SK-N-SH treated with all-trans-retinoic acid at 6 μM for 48 hours (cell line): ENCODE data around the gene ADARB2.

ENCODE experiments used
- ATAC-seq: fragments of 200-7000 bp; cut with Tn5 transposase; 3 replicates; pipeline ENCODE4 v1.9.1; 2020; ENCODE audit warnings: mild to moderate bottlenecking, moderate library complexity
- ARNTL ChIP-seq: fragments of 450-650 bp; formaldehyde crosslinking; IDR thresholded peaks from 2 replicates; pipeline ENCODE4 v1.5.0; 2020; ENCODE audit warnings: low read depth, mild to moderate bottlenecking, moderate library complexity, borderline replicate concordance
- BACH2 ChIP-seq: fragments of 250-450 bp; sonication (Bioruptor Pico); IDR thresholded peaks from 2 replicates; pipeline ENCODE4 v1.9.0; 2021; ENCODE audit warnings: mild to moderate bottlenecking, borderline replicate concordance
- CREB5 ChIP-seq: fragments of 250-450 bp; sonication (Bioruptor Pico); IDR thresholded peaks from 2 replicates; pipeline ENCODE4 v1.5.1; 2020; ENCODE audit warnings: low read depth, mild to moderate bottlenecking, moderate library complexity
- CSDC2 ChIP-seq: fragments of 250-450 bp; sonication (Bioruptor Pico); IDR thresholded peaks from 2 replicates; pipeline ENCODE4 v1.5.0; 2020; ENCODE audit warnings: mild to moderate bottlenecking, moderate library complexity
- CSRNP3 ChIP-seq: fragments of 250-450 bp; sonication (Bioruptor Pico); IDR thresholded peaks from 2 replicates; pipeline ENCODE4 v1.5.1; 2021; ENCODE audit warnings: mild to moderate bottlenecking, moderate library complexity
- ESRRG ChIP-seq: fragments of 250-450 bp; sonication (Bioruptor Pico); IDR thresholded peaks from 2 replicates; pipeline ENCODE4 v1.6.1; 2021; ENCODE audit warnings: mild to moderate bottlenecking
- GLIS3 ChIP-seq: fragments of 250-450 bp; sonication (Bioruptor Pico); IDR thresholded peaks from 2 replicates; pipeline ENCODE4 v1.5.0; 2020; ENCODE audit warnings: mild to moderate bottlenecking, moderate library complexity
- ISL1 ChIP-seq: fragments of 250-450 bp; sonication (Bioruptor Pico); IDR thresholded peaks from 2 replicates; pipeline ENCODE4 v2.1.2; 2022; ENCODE audit warnings: mild to moderate bottlenecking, moderate library complexity
- OSR1 ChIP-seq: fragments of 250-450 bp; sonication (Bioruptor Pico); IDR thresholded peaks from 2 replicates; pipeline ENCODE4 v1.8.0; 2022; ENCODE audit warnings: moderate library complexity, mild to moderate bottlenecking, inconsistent platforms
- PATZ1 ChIP-seq: fragments of 250-450 bp; sonication (Bioruptor Pico); IDR thresholded peaks from 2 replicates; pipeline ENCODE4 v1.8.0; 2020; ENCODE audit warnings: mild to moderate bottlenecking, moderate library complexity, borderline replicate concordance
- POU6F1 ChIP-seq: fragments of 250-450 bp; sonication (Bioruptor Pico); IDR thresholded peaks from 2 replicates; pipeline ENCODE4 v1.8.0; 2021; ENCODE audit warnings: low read depth, mild to moderate bottlenecking, moderate library complexity, borderline replicate concordance
- PPARA ChIP-seq: fragments of 250-450 bp; sonication (Bioruptor Pico); IDR thresholded peaks from 2 replicates; pipeline ENCODE4 v1.5.0; 2020; ENCODE audit warnings: mild to moderate bottlenecking, borderline replicate concordance
- RARB ChIP-seq: fragments of 250-450 bp; sonication (Bioruptor Pico); IDR thresholded peaks from 2 replicates; pipeline ENCODE4 v1.8.0; 2021; ENCODE audit warnings: mild to moderate bottlenecking, moderate library complexity
- TCF4 ChIP-seq: fragments of 250-450 bp; sonication (Bioruptor Pico); IDR thresholded peaks from 2 replicates; pipeline ENCODE4 v1.8.0; 2021; ENCODE audit warnings: mild to moderate bottlenecking, moderate library complexity, borderline replicate concordance
- TOX ChIP-seq: fragments of 250-450 bp; sonication (Bioruptor Pico); IDR thresholded peaks from 2 replicates; pipeline ENCODE4 v1.8.0; 2021; ENCODE audit warnings: mild to moderate bottlenecking, moderate library complexity, borderline replicate concordance
- TSHZ2 ChIP-seq: fragments of 250-450 bp; sonication (Bioruptor Pico); IDR thresholded peaks from 2 replicates; pipeline ENCODE4 v1.5.0; 2020; ENCODE audit warnings: mild to moderate bottlenecking, moderate library complexity
- ZC3H10 ChIP-seq: fragments of 250-450 bp; sonication (Bioruptor Pico); IDR thresholded peaks from 2 replicates; pipeline ENCODE4 v1.5.1; 2021; ENCODE audit warnings: mild to moderate bottlenecking, moderate library complexity
- ZFP3 ChIP-seq: fragments of 250-450 bp; sonication (Bioruptor Pico); IDR thresholded peaks from 2 replicates; pipeline ENCODE4 v1.5.0; 2020; ENCODE audit warnings: mild to moderate bottlenecking, moderate library complexity
- ZFP30 ChIP-seq: fragments of 450-650 bp; formaldehyde crosslinking; IDR thresholded peaks from 2 replicates; pipeline ENCODE4 v1.5.0; 2022; ENCODE audit warnings: mild to moderate bottlenecking, moderate library complexity
- ZNF70 ChIP-seq: fragments of 450-650 bp; formaldehyde crosslinking; IDR thresholded peaks from 2 replicates; pipeline ENCODE4 v1.5.0; 2020; ENCODE audit warnings: mild to moderate bottlenecking, moderate library complexity
- ZNF8 ChIP-seq: fragments of 450-650 bp; formaldehyde crosslinking; IDR thresholded peaks from 2 replicates; pipeline ENCODE4 v1.5.0; 2020; ENCODE audit warnings: mild to moderate bottlenecking, moderate library complexity

Gene ADARB2

GRCh38 chr10:1778375-1778969 is 41.1 kb upstream of the ADARB2 start:
- TF ChIP-seq ESRRG (CRISPR knock-in tag), result no peak
- TF ChIP-seq ISL1 (CRISPR knock-in tag), result no peak
- no peak for TF ChIP-seq PPARA (CRISPR knock-in tag)
- no peak for TF ChIP-seq POU6F1 (CRISPR knock-in tag)
- TF ChIP-seq CSDC2 (CRISPR knock-in tag), result no peak
- TF ChIP-seq GLIS3 (CRISPR knock-in tag), result no peak
- no peak for TF ChIP-seq ZC3H10 (CRISPR knock-in tag)
- no peak for TF ChIP-seq TSHZ2 (CRISPR knock-in tag)
- TF ChIP-seq PATZ1, result no peak
- no peak for TF ChIP-seq ZNF8 (CRISPR knock-in tag)
- TF ChIP-seq BACH2 (CRISPR knock-in tag), result no peak
- TF ChIP-seq RARB, result no peak
- TF ChIP-seq OSR1 (CRISPR knock-in tag), result no peak
- no peak for TF ChIP-seq ZFP3 (CRISPR knock-in tag)
- TF ChIP-seq CREB5 (CRISPR knock-in tag), result no peak
- no peak for TF ChIP-seq ZFP30 (CRISPR knock-in tag)
- no peak for TF ChIP-seq TCF4 (CRISPR knock-in tag)
- TF ChIP-seq CSRNP3 (CRISPR knock-in tag), result no peak
- no peak for ATAC-seq

- TF ChIP-seq ZNF70 (CRISPR knock-in tag), result no peak
- no peak for TF ChIP-seq ARNTL (CRISPR knock-in tag)
- no peak for TF ChIP-seq CSDC2 (CRISPR knock-in tag)
- TF ChIP-seq ISL1 (CRISPR knock-in tag), result no peak
- TF ChIP-seq ZNF8 (CRISPR knock-in tag), result no peak
- TF ChIP-seq ESRRG (CRISPR knock-in tag), result no peak
- no peak for TF ChIP-seq CSRNP3 (CRISPR knock-in tag)
- TF ChIP-seq RARB, result no peak
- TF ChIP-seq TOX (CRISPR knock-in tag), result no peak
- TF ChIP-seq, all 23 proteins: peak for 0
- ATAC-seq, result no peak
Observed at GRCh38 chr10:1776127-1776662, 38.9 kb upstream of the ADARB2 start.
